DMS 273 (cell line): ENCODE results near the gene CDKL5.
"Not testable (repeated sequence)": the region's sequence is repeated elsewhere in the genome, so short reads cannot be mapped to it uniquely, and the experiment has no call there.

Experiments used
- DNase-seq: peaks from one replicate; lab custom pipeline; 2025; ENCODE audit not compliant: unreplicated experiment; lab: John Stamatoyannopoulos, UW

CDKL5 gene

GRCh38 chrX:18425199-18426003, at the start of gene CDKL5:
TSS of gene CDKL5 (plus strand) at chrX:18425608. CDS start at chrX:18507097, 81,489 bp downstream.
- peak; percentile 99 for DNase-seq

- DNase-seq, result peak; percentile 75
These were observed 47.6 kb upstream of the CDKL5 start for GRCh38 chrX:18377796-18378195.

GRCh38 chrX:18389966-18390365, 35.4 kb upstream of the CDKL5 start:
- DNase-seq, result peak; percentile 16

GRCh38 chrX:18390941-18391538, 34.4 kb upstream of the CDKL5 start:
- DNase-seq, result peak; percentile 87

- DNase-seq, result no peak
These were observed 30.9 kb upstream of the CDKL5 start for GRCh38 chrX:18394477-18394876.

- DNase-seq, result no peak
These were observed 23.6 kb upstream of the CDKL5 start for GRCh38 chrX:18401848-18402213.

- no peak for DNase-seq
These were observed 18.7 kb upstream of the CDKL5 start for GRCh38 chrX:18406531-18407266.

- DNase-seq, result peak; percentile 64
These were observed 15.4 kb upstream of the CDKL5 start for GRCh38 chrX:18410038-18410437.

- DNase-seq, result no peak
These were observed 10.0 kb upstream of the CDKL5 start for GRCh38 chrX:18415386-18415785.

- no peak for DNase-seq
These were observed 3.1 kb upstream of the CDKL5 start for GRCh38 chrX:18422325-18422724.

GRCh38 chrX:18422886-18423285, 2.5 kb upstream of the CDKL5 start:
- no peak for DNase-seq

- peak; percentile 85 for DNase-seq
These were observed 768 bp upstream of the CDKL5 start for GRCh38 chrX:18424482-18425198.

GRCh38 chrX:18426004-18426320, 554 bp downstream of the CDKL5 start:
- peak; percentile 53 for DNase-seq

- no peak for DNase-seq
These were observed 2.6 kb downstream of the CDKL5 start for GRCh38 chrX:18428006-18428405.

GRCh38 chrX:18433288-18433687, 7.9 kb downstream of the CDKL5 start:
- not testable (repeated sequence) for DNase-seq

- no peak for DNase-seq
These were observed 9.5 kb downstream of the CDKL5 start for GRCh38 chrX:18434896-18435295.

GRCh38 chrX:18436017-18436416, 10.6 kb downstream of the CDKL5 start:
- no peak for DNase-seq

GRCh38 chrX:18440835-18441234, 15.4 kb downstream of the CDKL5 start:
- DNase-seq, result no peak

- no peak for DNase-seq
These were observed 16.5 kb downstream of the CDKL5 start for GRCh38 chrX:18441780-18442367.

- no peak for DNase-seq
These were observed 23.0 kb downstream of the CDKL5 start for GRCh38 chrX:18448416-18448815.

- no peak for DNase-seq
These were observed 23.8 kb downstream of the CDKL5 start for GRCh38 chrX:18449236-18449635.
